Right renal pelvis (tissue), 4 donors: ENCODE measurements around the gene SORBS2. TPM values are rescaled to one million over a fixed set of nuclear protein-coding genes. Genes with fewer than 3 reads are reported as not detected.
"Not testable (repeated sequence)": the region's sequence is repeated elsewhere in the genome, so short reads cannot be mapped to it uniquely, and the experiment has no call there.

Source experiments
- DNase-seq, 4 donors: peaks; one replicate each; pipeline ENCODE4 v3.0.0-alpha.2; 2013; ENCODE audit warnings: low read depth in 4 of 4, low spot score in 3 of 4, missing footprints in 1 of 4
- polyA plus RNA-seq, 4 donors: library from polyadenylated mRNA; unstranded; fragments of 120-200 nt; gene quantifications; one replicate each; pipeline ENCODE4 v1.2.1, GENCODE V29; 2013; ENCODE audit not compliant: insufficient read length in 4 of 4

The SORBS2 gene
- polyA plus RNA-seq, 4 donors, result 68.7 to 80.9 (median 71.8) TPM

- DNase-seq, result no peak
These were observed 241.3 kb downstream of the SORBS2 start for GRCh38 chr4:185570727-185571126.

GRCh38 chr4:185567381-185568376 lies 244.3 kb downstream of the SORBS2 start:
- DNase-seq, result no peak

- no peak for DNase-seq
These were observed 245.0 kb downstream of the SORBS2 start for GRCh38 chr4:185566972-185567371.

- DNase-seq, result no peak
These were observed 245.6 kb downstream of the SORBS2 start for GRCh38 chr4:185566425-185566824.

GRCh38 chr4:185565696-185566095 lies 246.3 kb downstream of the SORBS2 start:
- DNase-seq, result no peak

- no peak for DNase-seq
These were observed 247.6 kb downstream of the SORBS2 start for GRCh38 chr4:185564349-185564748.

- no peak for DNase-seq
These were observed 249.5 kb downstream of the SORBS2 start for GRCh38 chr4:185562531-185562930.

GRCh38 chr4:185560316-185560715 lies 251.7 kb downstream of the SORBS2 start:
- DNase-seq, result no peak

- no peak for DNase-seq
These were observed 252.1 kb downstream of the SORBS2 start for GRCh38 chr4:185559915-185560281.

GRCh38 chr4:185559251-185559914 lies 252.6 kb downstream of the SORBS2 start:
- not testable (repeated sequence) for DNase-seq

GRCh38 chr4:185554365-185555126 lies 257.4 kb downstream of the SORBS2 start:
- DNase-seq, result no peak

GRCh38 chr4:185552254-185552653 lies 259.7 kb downstream of the SORBS2 start:
- no peak for DNase-seq

GRCh38 chr4:185550933-185551332 lies 261.1 kb downstream of the SORBS2 start:
- no peak for DNase-seq

GRCh38 chr4:185549095-185549639 lies 262.8 kb downstream of the SORBS2 start:
- no peak for DNase-seq

- no peak for DNase-seq
These were observed 263.4 kb downstream of the SORBS2 start for GRCh38 chr4:185548587-185548986.

GRCh38 chr4:185546335-185546734 lies 265.7 kb downstream of the SORBS2 start:
- no peak for DNase-seq

- DNase-seq, result peak in 3 of 4 donors; percentile 59 to 78 (median 70)
These were observed 269.2 kb downstream of the SORBS2 start for GRCh38 chr4:185542626-185543315.

GRCh38 chr4:185541251-185541727 lies 270.7 kb downstream of the SORBS2 start:
- no peak for DNase-seq

- DNase-seq, result no peak
These were observed 271.4 kb downstream of the SORBS2 start for GRCh38 chr4:185540487-185541120.
